Mucosa of rectum (tissue), 2 donors: Measurements from ENCODE around the gene SETD1A.

Experiments
- H3K27ac ChIP-seq, 2 donors: one replicate each; pipeline ENCODE4 v1.7.0; 2013; ENCODE audit warnings: inconsistent platforms in 2 of 2, low read depth in 2 of 2, low read length in 2 of 2
- H3K27me3 ChIP-seq, 2 donors: one replicate each; pipeline ENCODE4 v1.7.0; 2013; ENCODE audit warnings: low read length in 2 of 2; ENCODE audit not compliant: control insufficient read depth in 2 of 2, insufficient read depth in 2 of 2
- H3K36me3 ChIP-seq, 2 donors: one replicate each; pipeline ENCODE4 v1.7.0; 2013; ENCODE audit warnings: low read length in 2 of 2; ENCODE audit not compliant: control insufficient read depth in 2 of 2, insufficient read depth in 2 of 2
- H3K4me1 ChIP-seq, 2 donors: one replicate each; pipeline ENCODE4 v1.7.0; 2013; ENCODE audit warnings: low read length in 2 of 2, mild to moderate bottlenecking in 1 of 2; ENCODE audit not compliant: control insufficient read depth in 2 of 2, insufficient read depth in 2 of 2
- H3K4me3 ChIP-seq, 2 donors: one replicate each; pipeline ENCODE4 v1.7.0; 2013; ENCODE audit warnings: low read length in 2 of 2
- H3K9ac ChIP-seq, 2 donors: one replicate each; pipeline ENCODE4 v1.7.0; 2013; ENCODE audit warnings: low read length in 2 of 2, low read depth in 1 of 2, mild to moderate bottlenecking in 1 of 2
- H3K9me3 ChIP-seq, 2 donors: one replicate each; pipeline ENCODE4 v1.7.0; 2013; ENCODE audit warnings: low read length in 2 of 2; ENCODE audit not compliant: control insufficient read depth in 2 of 2
- donor health status: healthy.
- donor health status: Normal muscosa, but diverticular disease.

Gene SETD1A

GRCh38 chr16:30987581-30988190, 30.1 kb downstream of the SETD1A start:
- Histone ChIP-seq H3K4me3 (no peak overlapping the region), H3K36me3 (peaks cover 0 to 4% of the 10 kb centered on the region in 2 donors), H3K27ac (no peak overlapping the region), H3K27me3 (no peaks in the 10 kb centered on the region), H3K9me3 (no peaks in the 10 kb centered on the region), H3K9ac (no peak overlapping the region), H3K4me1 (peaks cover 5 to 12% of the 10 kb centered on the region in 2 donors)

- Histone ChIP-seq H3K9ac (no peak overlapping the region), H3K36me3 (peaks cover 0 to 2% of the 10 kb centered on the region in 2 donors), H3K27ac (no peak overlapping the region), H3K4me3 (no peak overlapping the region), H3K4me1 (peaks cover 5 to 12% of the 10 kb centered on the region in 2 donors), H3K9me3 (no peaks in the 10 kb centered on the region), H3K27me3 (no peaks in the 10 kb centered on the region)
Measured at GRCh38 chr16:30989469-30990047, 32.0 kb downstream of the SETD1A start.

- Histone ChIP-seq H3K27ac (no peak overlapping the region), H3K4me3 (no peak overlapping the region), H3K27me3 (no peaks in the 10 kb centered on the region), H3K9me3 (no peaks in the 10 kb centered on the region), H3K9ac (no peak overlapping the region), H3K4me1 (peaks cover 5 to 8% of the 10 kb centered on the region in 2 donors), H3K36me3 (peaks cover 0 to 2% of the 10 kb centered on the region in 2 donors)
Measured at GRCh38 chr16:30990105-30990504, 32.6 kb downstream of the SETD1A start.

- Histone ChIP-seq H3K4me1 (peaks cover 0 to under 1% of the 10 kb centered on the region in 2 donors), H3K27me3 (no peaks in the 10 kb centered on the region), H3K9ac (no peak overlapping the region), H3K36me3 (peaks cover 0 to 2% of the 10 kb centered on the region in 2 donors), H3K4me3 (no peak overlapping the region), H3K27ac (no peak overlapping the region), H3K9me3 (no peaks in the 10 kb centered on the region)
Measured at GRCh38 chr16:30991052-30991451, 33.5 kb downstream of the SETD1A start.

- Histone ChIP-seq H3K9ac (no peak overlapping the region), H3K9me3 (no peaks in the 10 kb centered on the region), H3K4me3 (no peak overlapping the region), H3K27me3 (no peaks in the 10 kb centered on the region), H3K27ac (no peak overlapping the region), H3K4me1 (peaks cover 4 to 8% of the 10 kb centered on the region in 2 donors), H3K36me3 (peaks cover 0 to 2% of the 10 kb centered on the region in 2 donors)
Measured at GRCh38 chr16:30992276-30992780, 34.8 kb downstream of the SETD1A start.

GRCh38 chr16:30992931-30993816, 35.6 kb downstream of the SETD1A start:
- Histone ChIP-seq H3K9me3 (no peaks in the 10 kb centered on the region), H3K9ac (no peak overlapping the region), H3K4me1 (peaks cover 4 to 12% of the 10 kb centered on the region in 2 donors), H3K27me3 (peaks cover 0 to 4% of the 10 kb centered on the region in 2 donors), H3K36me3 (no peaks in the 10 kb centered on the region), H3K4me3 (no peak overlapping the region), H3K27ac (no peak overlapping the region)

GRCh38 chr16:30995927-30996323, 38.4 kb downstream of the SETD1A start:
- H3K9me3 ChIP-seq: no peaks in the 10 kb centered on the region
- peaks cover 4 to 12% of the 10 kb centered on the region in 2 donors for H3K4me1 ChIP-seq
- H3K27ac ChIP-seq: peak overlapping the region; percentile 62 to 77
- H3K27me3 ChIP-seq: peaks cover 0 to 4% of the 10 kb centered on the region in 2 donors
- H3K9ac ChIP-seq: peak overlapping the region in 1 of 2 donors; percentile 65
- H3K36me3 ChIP-seq: no peaks in the 10 kb centered on the region
- peak overlapping the region; percentile 65 to 75 for H3K4me3 ChIP-seq

GRCh38 chr16:30996324-30996984, 38.9 kb downstream of the SETD1A start:
- Histone ChIP-seq H3K36me3 (no peaks in the 10 kb centered on the region), H3K9me3 (no peaks in the 10 kb centered on the region), H3K27me3 (peaks cover 0 to 4% of the 10 kb centered on the region in 2 donors), H3K9ac (peak overlapping the region; percentile 65 to 68), H3K4me1 (peaks cover 4 to 12% of the 10 kb centered on the region in 2 donors), H3K4me3 (peak overlapping the region; percentile 75 to 77), H3K27ac (peak overlapping the region; percentile 62 to 77)

- Histone ChIP-seq H3K4me1 (peaks cover 4 to 12% of the 10 kb centered on the region in 2 donors), H3K4me3 (peak overlapping the region; percentile 75 to 77), H3K9me3 (no peaks in the 10 kb centered on the region), H3K9ac (peak overlapping the region; percentile 65 to 68), H3K27me3 (peaks cover 0 to 4% of the 10 kb centered on the region in 2 donors), H3K27ac (peak overlapping the region; percentile 62 to 77), H3K36me3 (no peaks in the 10 kb centered on the region)
Measured at GRCh38 chr16:30996985-30997724, 39.6 kb downstream of the SETD1A start.
